AG09309 (cell line): Measurements from ENCODE around the gene IL18RAP.

Experiments used
- DNase-seq: peaks from one replicate; pipeline ENCODE4 v3.0.0-alpha.2; 2010; ENCODE audit warnings: low read depth
- H3K4me3 ChIP-seq: 2 replicates; pipeline ENCODE4 v1.5.1; 2011; ENCODE audit warnings: mild to moderate bottlenecking, low read depth, low read length, moderate library complexity; ENCODE audit not compliant: control insufficient read depth
- TF ChIP-seq, protein P1 (sequence below): IDR thresholded peaks from 2 replicates; pipeline ENCODE4 v1.5.1; 2011; ENCODE audit warnings: mild to moderate bottlenecking, low read depth, low read length, inconsistent platforms; ENCODE audit not compliant: insufficient read depth, control insufficient read depth; ENCODE audit errors: missing control alignments

The IL18RAP gene

DNA sequence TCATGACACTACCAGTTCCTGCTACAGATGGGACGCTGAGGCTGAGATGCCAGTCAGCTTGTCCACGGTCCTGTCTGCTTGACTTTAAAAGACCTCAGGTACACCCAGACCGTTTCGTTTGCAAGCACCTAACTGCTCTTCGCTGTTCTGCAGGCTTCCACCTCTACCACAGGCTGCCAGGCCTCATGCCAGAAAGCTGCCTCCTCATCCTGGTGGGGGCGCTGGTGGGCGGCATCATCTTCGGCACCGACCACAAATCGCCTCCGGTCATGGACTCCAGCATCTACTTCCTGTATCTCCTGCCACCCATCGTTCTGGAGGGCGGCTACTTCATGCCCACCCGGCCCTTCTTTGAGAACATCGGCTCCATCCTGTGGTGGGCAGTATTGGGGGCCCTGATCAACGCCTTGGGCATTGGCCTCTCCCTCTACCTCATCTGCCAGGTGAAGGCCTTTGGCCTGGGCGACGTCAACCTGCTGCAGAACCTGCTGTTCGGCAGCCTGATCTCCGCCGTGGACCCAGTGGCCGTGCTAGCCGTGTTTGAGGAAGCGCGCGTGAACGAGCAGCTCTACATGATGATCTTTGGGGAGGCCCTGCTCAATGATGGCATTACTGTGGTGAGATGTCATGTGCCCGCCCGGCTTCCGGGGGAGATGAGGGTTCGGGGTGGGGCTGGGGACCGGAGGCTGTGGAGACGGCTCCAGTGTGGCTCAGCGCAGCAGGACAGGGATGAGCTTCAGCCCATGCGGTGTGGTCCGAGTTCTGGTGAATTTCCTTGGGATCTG, 55.9 kb downstream of the IL18RAP start:
- H3K4me3 ChIP-seq: no peak overlapping the region
- TF ChIP-seq, protein P1, sequence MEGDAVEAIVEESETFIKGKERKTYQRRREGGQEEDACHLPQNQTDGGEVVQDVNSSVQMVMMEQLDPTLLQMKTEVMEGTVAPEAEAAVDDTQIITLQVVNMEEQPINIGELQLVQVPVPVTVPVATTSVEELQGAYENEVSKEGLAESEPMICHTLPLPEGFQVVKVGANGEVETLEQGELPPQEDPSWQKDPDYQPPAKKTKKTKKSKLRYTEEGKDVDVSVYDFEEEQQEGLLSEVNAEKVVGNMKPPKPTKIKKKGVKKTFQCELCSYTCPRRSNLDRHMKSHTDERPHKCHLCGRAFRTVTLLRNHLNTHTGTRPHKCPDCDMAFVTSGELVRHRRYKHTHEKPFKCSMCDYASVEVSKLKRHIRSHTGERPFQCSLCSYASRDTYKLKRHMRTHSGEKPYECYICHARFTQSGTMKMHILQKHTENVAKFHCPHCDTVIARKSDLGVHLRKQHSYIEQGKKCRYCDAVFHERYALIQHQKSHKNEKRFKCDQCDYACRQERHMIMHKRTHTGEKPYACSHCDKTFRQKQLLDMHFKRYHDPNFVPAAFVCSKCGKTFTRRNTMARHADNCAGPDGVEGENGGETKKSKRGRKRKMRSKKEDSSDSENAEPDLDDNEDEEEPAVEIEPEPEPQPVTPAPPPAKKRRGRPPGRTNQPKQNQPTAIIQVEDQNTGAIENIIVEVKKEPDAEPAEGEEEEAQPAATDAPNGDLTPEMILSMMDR: no peak
- DNase-seq: no peak

DNA sequence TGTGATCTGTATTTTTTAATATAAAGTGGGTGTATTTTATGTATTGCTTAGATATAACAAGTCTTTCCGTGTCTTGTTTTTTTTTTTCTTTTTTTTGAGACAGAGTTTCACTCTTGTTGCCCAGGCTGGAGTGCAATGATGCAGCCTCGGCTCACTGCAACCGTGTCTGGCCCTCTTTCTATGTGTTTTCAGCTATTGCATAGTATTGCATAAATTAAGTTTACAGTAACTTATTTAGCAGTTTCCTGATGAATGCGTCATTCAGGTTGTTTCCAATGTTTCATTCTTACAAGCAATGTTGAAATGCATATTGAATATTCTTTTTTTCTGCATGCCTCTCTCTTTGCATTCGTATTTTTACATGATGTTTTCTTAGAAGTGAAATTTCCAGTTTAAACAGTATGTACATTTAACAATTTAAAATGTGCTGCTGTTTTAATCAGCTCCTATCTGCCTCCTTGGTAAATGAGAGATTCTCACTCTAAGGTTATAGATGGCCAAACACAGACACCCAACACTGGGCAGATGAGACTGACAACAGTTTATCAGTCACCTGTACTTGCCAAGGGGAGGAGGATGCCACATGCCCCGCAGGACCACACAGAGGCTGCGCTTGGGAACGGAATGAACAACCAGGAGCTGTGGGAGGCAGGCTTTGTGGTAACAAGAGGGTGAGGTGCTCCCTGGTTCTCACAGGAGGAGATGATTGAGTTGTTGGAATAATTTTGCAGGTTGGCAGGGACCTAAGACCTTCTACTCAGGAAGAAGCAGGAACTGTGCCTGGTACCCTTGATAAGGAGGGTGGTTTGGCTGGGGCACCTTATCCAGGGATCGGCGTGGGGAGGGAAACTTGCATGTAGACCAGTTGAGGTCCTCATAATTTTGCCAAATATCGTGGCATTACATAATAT, 57.6 kb downstream of the IL18RAP start:
- no peak overlapping the region for H3K4me3 ChIP-seq
- TF ChIP-seq, protein P1: no peak
- DNase-seq: no peak

DNA sequence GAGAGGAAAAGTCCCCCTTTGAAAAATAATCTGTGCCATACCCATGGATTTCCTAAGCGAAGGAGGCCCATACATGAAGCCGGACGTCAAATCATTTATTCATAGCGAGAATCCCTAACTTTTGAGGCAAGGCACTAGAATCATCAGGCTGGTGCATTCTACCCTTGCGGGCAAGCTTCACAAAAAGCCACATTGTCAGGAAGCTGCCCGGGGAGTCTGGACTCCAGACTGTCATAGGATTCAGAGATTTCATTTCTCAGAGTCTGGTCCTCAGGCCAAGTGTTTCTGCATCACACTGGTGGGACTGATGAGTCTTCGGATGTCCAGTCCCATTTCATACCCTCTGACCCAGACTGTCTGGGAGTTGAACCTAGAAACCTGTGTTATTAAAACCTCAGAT, 59.0 kb downstream of the IL18RAP start:
- no peak for DNase-seq
- TF ChIP-seq, protein P1: no peak

DNA sequence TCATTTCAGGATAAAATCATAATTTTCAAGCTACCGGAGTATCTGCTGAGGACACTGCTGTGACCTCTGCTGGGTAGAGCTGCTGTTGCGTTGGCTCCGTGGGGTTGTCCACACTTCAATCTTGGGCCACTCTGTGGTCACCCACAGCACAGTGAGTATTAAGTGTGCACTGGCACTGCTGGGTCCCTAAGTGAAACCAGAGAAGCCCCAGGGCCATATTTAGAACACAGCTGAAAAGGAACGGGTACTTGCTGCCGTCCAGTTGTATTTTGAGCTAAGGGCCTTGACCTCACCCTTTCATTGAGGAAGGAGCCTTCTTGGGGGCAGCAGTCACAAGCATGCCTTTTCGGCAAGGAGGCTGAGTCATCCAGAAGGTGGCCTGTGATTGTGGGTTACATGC, 60.1 kb downstream of the IL18RAP start:
- no peak for DNase-seq
- no peak overlapping the region for H3K4me3 ChIP-seq
- TF ChIP-seq, protein P1: no peak

More for the DNA sequence above, 59.0 kb downstream of the IL18RAP start:
- no peak overlapping the region for H3K4me3 ChIP-seq

DNA sequence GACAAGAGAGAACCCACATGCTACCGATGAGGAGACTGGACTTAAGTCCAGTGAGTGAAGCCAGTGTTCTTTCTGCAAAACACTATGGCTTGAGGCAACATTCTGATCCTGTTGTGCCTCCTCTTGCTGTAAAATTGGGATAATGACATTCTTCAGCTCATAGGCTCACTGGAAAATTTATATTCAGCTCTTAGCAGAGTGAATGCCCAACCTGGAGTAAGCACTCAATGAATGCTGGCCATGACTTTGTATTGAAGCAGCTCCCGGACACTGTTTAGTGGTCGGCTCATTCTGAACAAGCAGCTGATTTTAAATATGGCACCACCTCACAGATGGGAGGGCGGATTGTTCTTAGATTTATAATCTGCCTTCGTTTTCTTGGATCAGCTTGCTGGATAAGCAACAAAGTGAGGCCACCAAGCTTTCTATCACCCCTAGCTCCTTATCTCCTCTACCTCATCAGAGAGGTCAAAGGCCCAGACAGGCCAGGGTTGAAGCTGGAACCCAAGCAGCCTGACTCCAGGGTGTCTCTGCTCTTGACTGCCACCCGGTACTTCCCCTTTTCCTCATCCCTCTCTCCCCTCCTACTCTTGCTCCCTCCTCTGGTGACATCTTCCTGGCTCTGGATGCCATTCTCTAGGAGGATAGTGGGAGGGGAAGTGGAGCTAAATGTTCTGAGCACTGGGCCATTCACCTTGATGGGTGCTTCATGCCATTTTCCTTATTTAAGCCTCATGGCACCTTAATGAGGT, 61.5 kb downstream of the IL18RAP start:
- no peak overlapping the region for H3K4me3 ChIP-seq
- DNase-seq: no peak
- TF ChIP-seq, protein P1: no peak

DNA sequence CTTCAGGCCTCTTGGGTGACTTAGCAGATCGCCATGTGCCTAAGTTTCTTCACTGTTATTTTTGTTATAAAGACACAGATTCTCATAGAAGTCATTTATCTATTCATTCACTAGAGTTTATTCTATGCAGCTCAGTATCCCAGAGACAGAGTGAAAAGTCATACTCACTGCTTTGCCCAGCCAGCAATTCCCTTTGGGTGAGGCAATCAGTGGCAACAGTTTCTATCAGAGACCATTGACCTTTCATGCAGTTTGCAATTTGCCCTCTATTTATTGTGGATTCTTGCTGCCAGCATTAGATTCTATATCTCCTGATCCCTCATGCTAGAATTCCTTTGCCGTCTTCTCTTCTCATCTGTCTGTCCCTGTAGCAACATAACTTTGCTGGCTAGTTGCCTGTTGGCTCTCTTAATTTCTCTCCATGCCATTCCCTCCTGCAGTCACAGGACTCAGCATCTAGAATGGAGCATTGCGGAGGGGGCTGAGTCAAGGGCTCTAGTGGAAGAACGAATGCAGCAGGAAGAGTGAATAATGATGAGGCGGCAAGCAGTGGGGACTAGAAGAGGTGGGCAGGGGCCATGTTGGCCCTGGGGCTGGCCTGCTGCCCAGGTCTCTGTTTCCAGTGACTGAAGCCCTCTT, 62.3 kb downstream of the IL18RAP start:
- DNase-seq: no peak
- H3K4me3 ChIP-seq: no peak overlapping the region
- TF ChIP-seq, protein P1: no peak
